ENCODE results near the gene MED13L.

The MED13L gene

DNA sequence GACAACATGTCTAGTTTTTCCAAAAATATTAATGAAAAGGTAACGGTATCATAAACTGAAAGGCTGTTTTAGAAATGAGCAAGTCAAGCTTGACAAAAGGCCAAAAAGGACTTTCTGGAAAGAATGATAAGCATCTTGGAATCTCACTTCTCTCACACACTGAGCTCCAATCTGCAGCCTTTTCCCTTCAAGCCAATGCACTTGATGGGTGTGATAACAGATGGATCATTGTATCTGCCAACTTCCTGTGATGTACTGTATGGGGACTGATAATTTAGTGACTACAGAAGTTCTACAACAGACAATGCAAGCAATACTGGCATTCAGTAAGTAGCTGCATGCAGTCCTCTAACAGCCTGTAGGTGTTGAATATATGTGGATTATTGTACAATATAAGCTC lies 147.1 kb downstream of the MED13L start:
- DNase-seq (ENCODE audit: low spot score): no peak

DNA sequence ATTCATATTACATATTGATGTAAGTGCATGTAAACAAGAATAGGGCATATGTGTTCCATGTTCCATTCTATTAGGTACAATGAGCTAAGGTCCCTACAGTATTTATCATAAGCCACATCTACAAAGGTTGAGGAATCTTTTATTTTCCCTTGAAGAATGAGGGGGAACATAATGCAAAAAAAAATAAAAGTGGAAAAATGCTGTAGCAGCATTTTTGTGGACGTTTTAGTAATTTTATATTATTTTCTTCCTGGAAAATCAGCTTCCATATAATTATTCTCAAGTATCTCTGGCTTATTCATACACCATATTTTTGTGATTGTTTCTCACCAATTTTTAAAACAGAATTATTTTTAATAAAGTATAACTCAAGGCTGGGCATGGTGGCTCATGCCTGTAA lies 148.7 kb downstream of the MED13L start:
- DNase-seq (ENCODE audit: low spot score): no peak

- DNase-seq (ENCODE audit: low spot score): no peak
Observed at GRCh38 chr12:116127859-116128258, 149.6 kb downstream of the MED13L start.

DNA sequence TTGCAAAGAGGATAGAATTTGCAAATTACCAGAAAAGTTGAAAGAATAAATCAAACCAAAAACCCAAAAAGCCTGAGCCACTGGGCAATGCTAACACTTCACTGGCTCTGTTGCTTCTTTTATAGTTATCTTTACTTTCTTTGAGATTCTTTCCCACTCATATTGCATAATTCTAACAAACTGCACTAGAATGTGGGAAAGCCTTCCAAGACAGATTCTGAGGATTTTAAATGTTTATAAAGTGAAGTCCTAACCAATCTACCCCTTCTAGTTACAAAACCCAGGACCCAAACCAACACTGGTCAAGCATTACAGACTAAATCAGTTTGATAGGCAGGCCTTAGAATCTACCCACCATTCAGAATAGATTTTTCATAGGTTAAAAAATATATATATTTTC lies 150.9 kb downstream of the MED13L start:
- no peak for DNase-seq (ENCODE audit: low spot score)

- DNase-seq (ENCODE audit: low spot score): no peak
Observed at GRCh38 chr12:116125956-116126566, 151.4 kb downstream of the MED13L start.

DNA sequence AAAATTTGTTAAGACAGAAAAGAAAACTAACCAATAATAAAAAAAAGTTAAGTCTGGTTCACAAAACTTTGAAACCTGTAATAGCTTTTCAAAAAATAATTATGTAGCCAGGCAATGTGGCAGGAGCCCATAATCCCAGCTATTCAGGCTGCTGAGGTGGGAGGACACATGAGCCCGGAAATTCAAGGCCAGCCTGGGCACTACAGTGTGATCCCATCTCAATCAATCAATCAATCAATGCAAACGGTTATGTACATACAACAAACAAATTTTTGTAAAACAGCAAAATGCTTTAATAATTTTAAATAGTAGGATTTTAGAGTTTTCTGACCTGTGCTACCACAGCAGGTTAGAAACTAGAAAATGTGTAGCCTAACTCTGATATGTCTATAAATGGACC lies 152.4 kb downstream of the MED13L start:
- DNase-seq (ENCODE audit: low spot score): no peak

DNA sequence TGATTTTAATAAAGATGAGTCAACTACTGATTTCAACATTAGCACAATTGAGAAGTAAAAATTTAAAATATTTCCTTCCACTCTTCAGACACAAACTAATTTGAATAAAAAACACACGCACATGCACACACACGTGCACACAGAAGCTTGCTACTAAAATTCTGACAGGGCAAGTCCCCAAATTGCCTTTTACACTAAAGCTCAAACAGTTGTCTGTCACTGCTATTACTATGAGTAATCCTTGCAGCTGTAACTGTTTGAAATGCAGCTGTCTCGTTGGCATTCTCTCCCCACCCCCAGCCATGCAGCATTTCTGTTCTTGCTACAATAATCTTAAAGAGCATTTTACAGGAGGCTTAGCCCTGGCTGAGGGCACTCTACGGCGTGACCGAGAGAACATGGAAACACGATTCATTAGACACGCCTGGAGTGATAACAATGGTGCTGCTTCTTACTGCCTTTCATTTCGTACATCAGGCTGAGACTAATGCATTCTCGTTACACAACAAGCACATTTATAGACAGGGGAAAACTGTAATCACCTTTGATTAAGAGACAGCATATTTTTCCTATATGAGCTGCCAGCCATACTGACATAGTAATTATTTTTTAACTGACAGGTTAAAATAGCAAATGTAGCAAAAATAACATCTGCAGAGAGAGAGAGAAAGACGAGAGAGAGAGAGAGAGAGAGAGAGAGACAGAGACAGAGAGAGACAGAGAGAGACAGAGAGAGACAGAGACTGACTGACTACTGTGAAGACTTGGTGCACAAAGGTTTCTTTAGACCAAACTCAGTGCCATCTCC lies 153.8 kb downstream of the MED13L start:
- no peak for DNase-seq (ENCODE audit: low spot score)

DNA sequence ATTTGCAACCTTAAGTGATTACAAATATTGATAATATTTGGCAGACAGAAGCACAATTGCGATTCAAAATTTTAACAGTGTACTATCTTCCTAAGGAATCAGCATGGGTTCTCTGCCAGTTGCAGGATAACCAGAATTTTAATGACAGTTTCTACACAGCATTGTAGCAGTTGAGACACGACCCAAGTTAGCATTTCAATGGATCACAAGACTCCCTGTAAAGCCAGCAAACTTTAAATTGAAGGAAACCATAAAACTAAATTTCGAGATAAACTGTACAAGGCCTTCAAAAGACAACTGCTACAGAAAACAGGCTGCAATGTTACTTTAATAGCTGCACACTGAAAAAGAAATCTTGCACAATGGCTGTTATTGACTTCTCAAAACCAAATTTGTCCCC lies 154.9 kb downstream of the MED13L start:
- DNase-seq (ENCODE audit: low spot score): no peak

DNA sequence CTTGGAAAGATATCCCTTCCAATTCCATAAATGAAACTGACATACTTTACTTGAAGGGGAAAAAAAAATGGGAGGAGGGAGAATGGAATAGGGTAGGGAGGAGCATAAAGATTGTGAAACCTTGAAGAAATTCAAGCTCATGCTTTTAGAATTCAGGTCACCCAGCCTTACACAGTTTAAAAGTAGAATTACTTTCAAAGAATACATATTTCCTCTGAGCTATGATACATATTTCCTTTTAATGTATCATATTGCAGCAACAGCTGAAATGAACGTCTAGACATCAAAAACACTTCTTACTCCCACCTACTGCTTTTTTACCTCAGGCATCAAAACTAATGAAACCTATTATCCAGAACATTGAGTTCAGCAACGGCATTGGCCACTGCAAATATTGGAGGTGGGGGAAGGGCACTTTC lies 156.0 kb downstream of the MED13L start:
- no peak for DNase-seq (ENCODE audit: low spot score)

DNA sequence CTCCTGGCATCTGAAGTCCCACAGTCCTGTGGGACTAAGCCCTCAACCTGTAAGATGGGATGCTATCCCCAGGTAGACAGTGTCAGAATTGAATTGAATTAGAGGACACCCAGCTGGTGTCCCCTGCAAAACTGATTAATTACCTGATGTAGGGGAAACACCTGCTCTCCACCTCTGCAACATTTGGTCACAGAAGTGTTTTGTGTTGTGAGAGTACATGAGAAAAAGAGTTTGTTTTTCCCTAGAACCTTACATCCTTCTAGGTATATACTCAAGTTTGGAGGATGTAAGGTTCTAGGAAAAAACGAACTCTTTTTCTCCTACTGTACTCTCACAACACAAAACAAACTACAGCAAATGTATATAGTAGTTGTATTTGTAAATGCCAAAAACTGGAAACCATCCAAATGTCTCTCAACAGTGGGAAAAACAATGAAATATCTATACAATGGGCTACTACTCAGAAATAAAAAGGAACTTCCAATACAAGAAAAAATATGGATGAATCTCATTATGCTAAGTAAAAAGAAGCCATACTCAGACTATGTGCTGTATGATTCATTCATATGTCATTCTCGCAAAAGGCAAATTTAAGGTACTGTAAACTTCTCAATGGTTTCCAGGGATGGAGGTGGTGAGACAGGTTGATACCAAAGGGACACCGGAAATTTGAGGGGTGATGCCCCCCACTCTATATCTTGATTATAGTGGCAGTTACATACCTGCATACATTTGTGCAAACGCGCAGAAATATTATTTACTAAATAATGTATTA lies 160.7 kb downstream of the MED13L start:
- no peak for DNase-seq (ENCODE audit: low spot score)

DNA sequence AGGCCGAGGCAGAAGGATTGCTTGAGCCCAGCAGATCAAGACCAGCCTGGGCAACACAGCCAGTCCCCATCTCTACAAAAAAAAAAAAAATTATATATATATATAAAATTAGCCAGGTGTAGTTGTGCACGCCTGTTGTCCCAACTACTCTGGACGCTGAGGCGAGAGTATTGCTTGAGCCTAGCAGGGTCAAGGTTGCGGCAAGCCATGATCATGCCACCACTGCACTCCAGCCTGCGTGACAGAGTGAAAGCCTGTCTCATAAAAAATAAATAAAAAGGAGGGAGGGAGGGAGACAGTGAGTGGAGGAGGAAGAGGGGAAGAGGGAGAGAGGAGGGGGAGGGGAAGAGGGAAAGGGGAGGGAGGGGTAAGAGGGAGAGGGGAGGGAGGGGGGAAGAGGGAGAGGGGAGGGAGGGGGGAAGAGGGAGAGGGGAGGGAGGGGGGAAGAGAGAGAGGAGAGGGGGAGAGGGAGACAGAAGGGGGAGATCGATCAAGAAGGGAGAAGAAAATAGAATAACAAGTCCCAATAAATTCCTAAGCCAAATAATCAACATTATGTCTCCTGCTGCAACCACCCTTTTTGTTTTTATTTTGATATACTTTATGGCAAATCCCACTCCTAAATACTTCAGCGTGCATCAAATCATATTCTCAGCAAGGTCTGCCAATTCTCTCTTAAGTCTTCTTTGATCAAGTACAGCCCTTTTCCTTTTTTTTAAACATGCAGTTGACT lies 163.9 kb downstream of the MED13L start:
- DNase-seq (ENCODE audit: low spot score): no peak

DNA sequence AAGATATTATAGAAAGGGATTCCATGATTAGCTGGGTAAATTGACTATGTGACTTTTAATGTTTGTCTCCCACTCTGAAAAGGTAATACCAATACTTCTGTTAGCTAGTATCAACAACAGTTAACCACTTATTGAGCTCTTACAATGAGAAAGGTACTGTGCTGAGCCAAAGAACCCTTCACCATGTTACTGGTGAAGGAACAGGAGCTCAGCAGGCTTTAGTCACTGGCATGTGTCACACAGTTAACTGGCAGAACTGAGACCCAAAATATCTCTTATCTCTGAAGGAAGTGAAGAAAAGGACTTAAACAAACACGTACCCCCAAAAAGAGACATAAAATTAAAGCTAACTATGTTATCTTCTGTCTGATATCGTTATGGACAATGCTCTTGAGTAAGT lies 170.6 kb downstream of the MED13L start:
- no peak for DNase-seq (ENCODE audit: low spot score)

- DNase-seq (ENCODE audit: low spot score): no peak
Observed at GRCh38 chr12:116104167-116104767, 173.2 kb downstream of the MED13L start.

DNA sequence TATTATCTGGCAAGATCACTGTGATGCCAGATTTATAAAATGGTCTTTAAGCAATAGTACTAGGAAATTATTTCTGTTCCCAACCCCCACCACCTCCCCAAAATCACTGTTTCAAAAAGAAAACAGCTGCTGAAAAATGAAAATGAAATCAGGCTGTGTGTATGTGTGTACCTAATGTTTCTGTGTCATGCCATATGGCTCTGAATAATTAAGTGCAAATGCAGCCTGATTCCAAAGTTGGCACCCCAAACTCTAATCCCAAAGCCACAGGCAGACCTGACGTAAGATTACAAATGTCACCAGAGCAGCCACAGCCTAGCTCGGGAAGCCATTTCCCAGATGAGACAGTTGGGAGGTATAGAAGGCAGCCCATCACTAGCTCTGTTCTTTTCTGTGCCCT lies 175.5 kb downstream of the MED13L start:
- no peak for DNase-seq (ENCODE audit: low spot score)

GRCh38 chr12:116099652-116100432 lies 177.7 kb downstream of the MED13L start:
- DNase-seq (ENCODE audit: low spot score): no peak

DNA sequence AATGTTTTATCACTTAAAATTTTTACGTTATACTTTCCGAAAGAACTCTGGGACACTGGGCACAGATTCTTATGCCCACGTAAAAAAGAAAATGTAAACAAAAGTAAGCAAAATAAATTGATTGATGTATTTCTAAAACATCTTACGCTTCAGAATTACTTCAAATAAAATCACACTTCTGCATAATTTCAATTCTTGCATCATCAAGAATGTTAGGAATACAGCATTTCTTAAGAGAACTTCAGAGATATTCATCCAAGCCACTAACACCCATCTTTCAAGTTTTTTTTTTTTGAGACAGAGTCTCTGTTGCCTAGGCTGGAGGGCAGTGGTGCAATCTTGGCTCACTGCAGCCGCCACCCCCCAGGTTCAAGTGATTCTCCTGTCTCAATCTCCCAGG lies 180.6 kb downstream of the MED13L start:
- DNase-seq (ENCODE audit: low spot score): no peak

DNA sequence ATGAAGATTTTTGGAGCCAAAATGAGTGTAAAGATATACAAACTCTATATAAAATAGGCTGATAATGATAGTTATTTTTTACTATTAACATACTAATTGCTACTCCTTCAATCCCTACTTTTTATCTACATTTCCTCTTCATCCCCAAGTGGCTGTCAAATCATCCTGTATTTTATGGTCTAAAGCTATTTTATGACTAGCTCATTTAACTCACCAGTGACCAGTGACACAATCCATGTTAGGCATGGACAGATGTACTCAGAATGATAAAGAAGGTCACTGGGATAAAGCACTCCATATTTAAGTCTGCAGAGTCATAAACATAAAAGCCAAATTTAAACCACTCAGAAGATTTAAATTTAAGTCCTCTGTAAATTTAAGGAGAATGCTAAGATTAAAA lies 183.0 kb downstream of the MED13L start:
- DNase-seq (ENCODE audit: low spot score): no peak

GRCh38 chr12:116093915-116094314 lies 183.6 kb downstream of the MED13L start:
- DNase-seq (ENCODE audit: low spot score): no peak

DNA sequence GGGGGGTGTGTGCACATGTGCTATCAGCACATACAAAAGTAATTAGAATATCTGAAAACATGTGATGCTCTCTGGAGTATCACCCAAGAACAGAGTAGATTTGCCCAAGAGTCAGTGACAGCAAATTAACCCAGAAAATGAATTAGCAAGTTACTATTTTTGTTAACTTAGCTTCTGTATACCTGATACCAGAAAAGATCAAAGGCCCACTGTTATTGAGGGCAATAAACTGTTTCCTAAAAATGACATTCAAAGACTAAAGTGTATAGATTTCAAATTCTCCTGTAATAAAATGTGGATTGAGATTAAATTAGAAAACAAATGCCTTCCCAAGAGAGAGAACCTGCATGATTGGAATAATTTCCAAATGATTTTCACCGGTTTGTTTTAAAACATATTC lies 184.7 kb downstream of the MED13L start:
- DNase-seq (ENCODE audit: low spot score): no peak

DNA sequence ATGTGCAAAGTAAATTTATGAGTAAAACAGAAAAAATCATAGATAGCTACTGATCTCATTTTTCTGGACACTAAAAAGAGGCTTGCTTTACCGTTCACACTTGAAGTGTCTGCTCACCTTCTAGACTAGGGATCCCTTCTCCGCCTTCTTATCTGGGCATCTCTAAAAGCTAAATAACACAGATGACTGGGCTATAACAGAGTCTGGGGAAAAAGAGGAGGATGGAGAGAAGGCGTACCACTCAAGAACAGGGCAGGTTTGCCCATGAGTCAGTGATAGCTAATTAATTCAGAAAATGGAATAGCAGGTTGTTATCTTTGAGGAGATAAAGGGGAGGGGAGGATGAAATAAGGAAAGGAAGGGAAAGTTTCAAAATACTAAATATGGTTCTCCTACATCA lies 185.3 kb downstream of the MED13L start:
- no peak for DNase-seq (ENCODE audit: low spot score)

GRCh38 chr12:116091579-116091978 lies 185.9 kb downstream of the MED13L start:
- no peak for DNase-seq (ENCODE audit: low spot score)

All from HuH-7.5 (cell line).